Measurements from ENCODE around the gene PNO1.

DNA sequence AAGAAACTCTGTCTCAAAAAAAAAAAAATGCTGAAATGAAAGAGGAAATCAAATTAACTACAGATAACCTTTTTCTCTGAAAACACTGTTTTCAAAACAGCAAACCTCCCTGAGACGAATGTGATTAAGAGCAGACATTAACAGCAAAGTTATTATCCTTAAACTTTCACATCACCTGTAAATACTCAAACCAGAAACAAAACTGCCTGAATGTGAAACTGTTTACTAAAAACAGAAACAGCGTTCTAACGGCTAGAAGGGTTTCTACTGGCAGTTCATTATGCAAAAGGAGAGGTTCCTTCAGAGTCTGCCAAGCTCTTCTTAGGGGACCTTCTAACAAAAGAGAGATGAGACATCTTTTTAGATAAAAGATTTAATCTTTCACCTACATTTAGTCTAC lies 45.9 kb downstream of the PNO1 start:
- TF ChIP-seq, protein P1, sequence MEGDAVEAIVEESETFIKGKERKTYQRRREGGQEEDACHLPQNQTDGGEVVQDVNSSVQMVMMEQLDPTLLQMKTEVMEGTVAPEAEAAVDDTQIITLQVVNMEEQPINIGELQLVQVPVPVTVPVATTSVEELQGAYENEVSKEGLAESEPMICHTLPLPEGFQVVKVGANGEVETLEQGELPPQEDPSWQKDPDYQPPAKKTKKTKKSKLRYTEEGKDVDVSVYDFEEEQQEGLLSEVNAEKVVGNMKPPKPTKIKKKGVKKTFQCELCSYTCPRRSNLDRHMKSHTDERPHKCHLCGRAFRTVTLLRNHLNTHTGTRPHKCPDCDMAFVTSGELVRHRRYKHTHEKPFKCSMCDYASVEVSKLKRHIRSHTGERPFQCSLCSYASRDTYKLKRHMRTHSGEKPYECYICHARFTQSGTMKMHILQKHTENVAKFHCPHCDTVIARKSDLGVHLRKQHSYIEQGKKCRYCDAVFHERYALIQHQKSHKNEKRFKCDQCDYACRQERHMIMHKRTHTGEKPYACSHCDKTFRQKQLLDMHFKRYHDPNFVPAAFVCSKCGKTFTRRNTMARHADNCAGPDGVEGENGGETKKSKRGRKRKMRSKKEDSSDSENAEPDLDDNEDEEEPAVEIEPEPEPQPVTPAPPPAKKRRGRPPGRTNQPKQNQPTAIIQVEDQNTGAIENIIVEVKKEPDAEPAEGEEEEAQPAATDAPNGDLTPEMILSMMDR (conservative IDR thresholded peaks at IDR 0.05 in 1 of 2, IDR thresholded peaks at IDR 0.05 in 1 of 2; ENCODE audit: low read depth in 1 of 2, low read length in 2 of 2) = no peak
- no peak for TF ChIP-seq EZH2 (IDR thresholded peaks at IDR 0.05; ENCODE audit: low read length, missing control alignments)

Measured in fibroblast of lung (primary cell).